IPS DF 19.7 (cell line): Measurements from ENCODE around the gene C2orf81.
"Not testable (repeated sequence)": the region's sequence is repeated elsewhere in the genome, so short reads cannot be mapped to it uniquely, and the experiment has no call there.

Source experiments
- DNase-seq: peaks from one replicate; pipeline ENCODE4 v3.0.0-alpha.2; 2013; ENCODE audit warnings: low read depth, low spot score

Gene C2orf81

DNA sequence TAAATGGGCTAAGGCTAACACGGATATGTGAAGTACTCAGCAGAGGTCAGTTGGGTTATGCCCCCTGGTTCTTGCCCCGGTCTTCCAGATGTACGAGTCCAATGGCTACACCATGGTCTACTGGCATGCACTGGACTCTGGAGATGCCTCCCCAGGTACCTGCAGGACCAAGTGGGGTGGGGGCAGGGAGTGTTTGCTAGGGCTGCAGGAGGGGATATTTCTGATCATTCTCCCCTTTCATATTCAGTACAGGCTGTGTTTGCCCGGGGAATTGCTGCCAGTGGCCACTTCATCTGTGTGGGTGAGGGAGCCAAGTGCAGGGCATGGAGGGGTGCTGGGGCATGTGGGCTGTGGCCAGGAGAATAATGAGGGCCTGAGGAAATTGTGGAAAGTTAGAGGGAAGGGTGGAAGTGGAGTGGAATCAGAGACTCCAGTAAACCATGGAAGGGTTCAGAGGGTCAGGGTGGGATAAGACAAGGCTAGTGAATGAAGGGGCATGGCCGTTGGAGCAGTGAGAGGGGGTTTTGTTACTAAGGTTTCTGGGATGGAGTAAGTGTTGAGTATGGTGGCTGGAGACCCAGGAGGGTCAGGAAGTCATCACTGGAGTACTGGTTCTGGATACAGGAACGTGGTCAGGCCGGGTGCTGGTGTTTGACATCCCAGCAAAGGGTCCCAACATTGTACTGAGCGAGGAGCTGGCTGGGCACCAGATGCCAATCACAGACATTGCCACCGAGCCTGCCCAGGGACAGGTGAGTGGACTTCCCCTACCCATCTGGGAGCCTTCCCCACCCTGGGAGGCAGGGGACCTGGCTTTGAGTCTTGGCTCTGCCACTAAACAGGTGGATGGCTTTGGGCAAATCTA lies 2.0 kb upstream of the C2orf81 start:
- DNase-seq: no peak

DNA sequence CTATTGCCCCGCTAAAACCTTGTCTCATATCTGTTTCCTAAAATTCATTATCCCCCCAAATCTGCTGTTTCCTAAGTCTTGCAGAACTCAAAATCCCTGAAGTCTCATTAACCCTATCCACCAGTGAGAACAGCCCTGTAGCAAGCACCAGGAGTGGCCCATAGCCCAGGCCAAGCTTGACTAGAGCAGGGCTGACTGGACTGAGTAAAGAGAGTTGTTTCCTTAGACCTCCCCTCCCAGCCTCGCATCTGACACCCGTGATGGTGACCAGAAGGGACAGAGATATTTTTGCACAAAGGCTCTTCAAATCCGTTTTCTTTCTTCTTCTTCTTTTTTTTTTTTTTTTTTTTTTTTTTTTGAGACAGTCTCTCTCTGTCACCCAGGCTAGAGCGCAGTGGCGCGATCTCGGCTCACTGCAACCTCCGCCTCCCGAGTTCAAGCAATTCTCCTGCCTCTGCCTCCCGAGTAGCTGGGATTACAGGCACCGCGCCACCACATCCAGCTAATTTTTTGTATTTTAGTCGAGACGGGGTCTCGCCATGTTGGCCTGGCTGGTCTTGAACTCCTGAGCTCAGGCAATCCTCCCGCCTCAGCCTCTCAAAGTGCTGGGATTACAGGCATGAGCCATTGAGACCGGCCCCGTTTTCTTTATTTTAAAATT lies 846 bp downstream of the C2orf81 start:
- DNase-seq: not testable (repeated sequence)

DNA sequence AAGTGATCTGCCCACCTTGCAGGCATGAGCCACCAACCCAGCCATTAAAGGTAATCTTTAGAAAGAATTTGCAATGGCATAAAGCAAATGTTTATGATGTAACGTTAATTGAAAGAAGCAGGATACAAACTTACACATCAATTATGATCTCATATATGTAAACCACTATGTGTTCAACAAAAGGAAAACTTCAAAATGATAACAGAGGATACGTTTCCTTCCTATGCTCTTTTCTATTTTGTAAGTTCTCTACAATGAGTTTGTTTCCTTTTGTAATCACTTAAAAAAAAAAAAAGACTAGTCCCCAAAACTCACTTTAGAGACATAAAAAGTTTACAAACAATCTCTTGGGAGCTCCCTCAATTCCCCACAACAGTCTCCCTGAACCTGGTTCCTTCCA lies 1.4 kb downstream of the C2orf81 start:
- DNase-seq: no peak

DNA sequence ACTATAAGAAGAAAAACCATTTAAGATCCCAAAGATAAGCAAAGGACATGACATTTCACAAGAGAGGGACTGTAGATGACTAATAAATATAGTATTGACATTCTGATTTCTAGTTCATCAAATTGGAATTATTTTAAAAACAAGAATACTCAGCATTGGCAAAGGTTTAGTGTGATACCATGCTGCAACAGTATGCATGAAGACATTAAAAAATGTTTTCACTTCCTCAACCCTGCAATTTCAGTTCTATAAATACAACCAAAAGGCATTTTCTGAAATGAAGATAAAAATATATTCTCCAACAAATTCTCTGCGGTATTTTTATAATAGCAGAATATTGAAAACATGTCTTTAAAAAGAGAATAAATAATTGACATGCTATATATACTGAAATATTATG lies 2.1 kb downstream of the C2orf81 start:
- DNase-seq: no peak

DNA sequence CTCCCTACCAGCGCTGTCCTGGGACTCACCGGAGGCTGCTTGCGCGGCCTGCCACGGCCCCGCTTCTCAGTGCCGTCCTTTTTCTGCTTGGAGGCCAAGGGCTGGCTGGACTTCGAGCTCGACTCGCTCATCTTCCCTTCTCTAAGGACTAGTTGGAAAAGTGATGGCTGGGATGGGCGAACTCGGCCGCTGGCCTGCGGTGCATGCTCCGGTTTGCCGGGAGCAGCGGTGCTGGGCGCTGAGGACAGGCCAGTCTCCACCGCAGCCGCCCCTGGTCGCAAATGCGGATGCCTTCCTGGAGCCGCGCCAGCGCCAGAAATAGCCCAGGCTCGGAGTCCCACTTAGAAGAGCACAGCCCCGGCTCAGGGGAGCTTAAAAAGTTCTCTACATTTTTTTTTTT lies 3.1 kb downstream of the C2orf81 start:
- no peak for DNase-seq

DNA sequence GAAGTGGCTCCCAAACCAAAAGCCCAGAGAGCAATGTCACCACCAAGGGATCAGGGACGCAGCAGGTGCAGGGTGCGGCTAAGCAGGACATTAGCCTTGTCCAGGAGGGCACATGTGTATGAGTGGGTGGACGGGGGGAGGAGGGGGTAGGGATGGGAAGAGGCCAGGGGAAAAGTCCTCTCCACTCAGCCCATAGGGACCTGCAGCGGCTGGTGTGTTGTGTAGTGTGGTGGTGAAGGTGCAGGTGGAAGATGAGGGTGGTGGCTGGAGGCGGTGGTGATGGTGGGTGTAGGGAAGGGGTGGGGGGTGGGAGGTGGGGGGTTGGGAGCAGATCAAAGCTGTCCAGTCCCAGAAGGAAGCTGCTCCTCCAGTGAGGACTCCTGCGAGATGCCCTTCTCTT lies 3.7 kb downstream of the C2orf81 start:
- no peak for DNase-seq

DNA sequence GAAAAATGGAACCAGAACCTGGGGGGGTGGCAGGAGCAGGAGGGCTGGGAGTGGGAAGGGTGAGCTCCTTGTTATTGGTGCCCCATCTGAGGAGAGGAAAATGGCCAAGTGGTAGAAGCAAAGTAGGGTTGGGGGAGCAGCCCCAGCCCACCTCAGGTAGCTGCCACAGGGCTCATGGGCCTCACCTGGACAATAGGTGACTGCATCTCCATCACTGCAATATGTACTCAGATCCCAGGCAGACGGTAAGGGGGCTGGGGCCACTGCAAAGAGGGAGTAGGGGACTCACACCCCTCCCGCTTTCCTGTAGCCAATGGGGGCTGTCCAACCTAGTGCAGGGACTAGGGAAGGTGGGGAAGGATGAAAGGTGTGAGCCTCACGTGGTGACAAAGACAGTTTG lies 4.2 kb downstream of the C2orf81 start:
- DNase-seq: no peak

DNA sequence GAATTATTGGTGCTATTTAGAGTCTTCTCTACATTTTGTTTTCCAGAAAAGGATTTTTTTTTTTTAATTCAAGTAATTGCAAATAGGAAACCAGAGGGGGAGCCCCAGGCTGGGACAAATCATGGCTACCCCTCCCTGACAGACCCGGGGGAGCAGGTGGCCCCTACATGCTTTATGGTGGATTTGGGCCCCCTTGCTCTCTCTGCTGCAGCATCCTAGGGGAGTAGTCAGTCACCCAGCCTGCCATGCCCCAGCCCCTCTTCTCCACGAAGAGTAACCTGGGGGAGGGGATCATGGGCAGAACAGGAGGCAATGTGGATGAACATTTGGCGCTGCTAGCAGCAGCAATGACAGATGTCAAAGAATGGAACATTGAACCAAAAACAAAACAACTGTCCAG lies 4.6 kb downstream of the C2orf81 start:
- DNase-seq: no peak

DNA sequence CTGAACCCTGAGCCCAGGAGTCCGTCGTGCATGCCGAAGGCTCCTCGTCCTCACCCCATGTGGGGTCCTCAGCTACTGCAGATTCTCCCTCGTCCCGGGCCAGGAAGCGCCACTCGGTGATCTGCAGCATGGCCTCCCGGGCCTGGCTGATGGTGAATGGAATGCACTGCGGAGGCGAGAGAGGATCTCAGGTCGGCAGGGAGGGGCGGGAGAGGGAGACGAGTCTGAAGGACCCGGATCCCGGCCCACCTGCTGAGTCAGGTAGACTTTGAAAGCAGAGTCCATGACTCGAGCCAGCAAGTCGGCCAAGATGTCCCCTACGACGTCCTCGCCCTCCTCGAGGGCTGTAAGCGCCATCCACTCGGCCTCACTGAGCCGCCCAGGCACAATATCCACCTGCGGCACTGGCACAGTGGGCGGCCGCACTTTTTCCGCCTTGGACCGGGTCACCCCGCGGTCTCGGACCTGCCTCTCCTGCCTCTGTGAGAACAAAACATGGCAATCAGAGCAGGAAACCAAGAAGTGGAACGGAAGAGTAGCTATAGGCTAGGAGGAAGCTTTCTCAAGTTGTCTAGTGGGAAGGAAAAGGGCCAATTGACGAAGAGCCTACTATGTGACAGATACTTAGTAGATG lies 5.5 kb downstream of the C2orf81 start:
- DNase-seq: no peak

DNA sequence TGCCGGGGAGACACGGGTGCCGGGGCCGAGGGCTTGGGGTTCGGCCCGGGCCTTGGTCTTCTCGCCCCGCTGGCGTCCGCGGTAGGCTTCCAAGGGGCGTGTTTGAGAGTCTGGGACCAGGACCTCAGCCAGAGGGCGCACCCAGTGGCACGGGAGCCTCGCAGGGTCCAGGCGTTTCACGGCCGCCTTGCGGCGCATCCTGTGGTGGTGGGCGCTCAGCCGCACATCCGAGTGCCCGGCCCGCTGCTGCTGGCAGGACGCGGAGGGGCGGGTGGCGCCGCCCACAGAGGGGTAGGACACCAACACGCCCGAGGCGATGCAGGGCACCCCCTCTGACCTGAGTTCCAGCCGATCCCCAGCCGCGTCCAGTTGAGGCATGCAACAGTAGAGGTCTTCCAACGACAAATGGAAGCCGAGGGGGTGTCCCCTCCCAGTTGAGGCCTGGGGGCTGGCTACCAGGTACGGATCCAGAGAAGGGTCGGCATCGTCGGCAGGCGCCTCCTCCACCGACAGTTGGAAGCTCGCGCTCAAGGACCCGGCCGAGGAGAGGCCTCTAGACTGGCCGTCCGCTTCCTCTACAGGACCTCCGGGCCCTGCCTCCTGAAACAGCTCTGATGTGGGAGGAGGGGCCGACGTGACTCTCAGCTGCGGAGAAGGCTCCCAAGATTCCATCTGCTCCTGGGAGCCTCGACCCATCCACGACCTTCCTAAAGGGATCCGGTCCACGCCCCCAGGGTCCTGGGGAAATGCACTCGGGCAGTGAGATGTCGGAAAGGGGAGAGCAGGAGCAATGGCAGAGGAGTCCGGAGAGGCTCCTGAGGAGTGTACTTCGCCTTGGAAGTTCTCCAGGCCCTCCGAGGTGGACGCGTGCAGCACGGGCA lies 6.3 kb downstream of the C2orf81 start:
- DNase-seq: no peak

DNA sequence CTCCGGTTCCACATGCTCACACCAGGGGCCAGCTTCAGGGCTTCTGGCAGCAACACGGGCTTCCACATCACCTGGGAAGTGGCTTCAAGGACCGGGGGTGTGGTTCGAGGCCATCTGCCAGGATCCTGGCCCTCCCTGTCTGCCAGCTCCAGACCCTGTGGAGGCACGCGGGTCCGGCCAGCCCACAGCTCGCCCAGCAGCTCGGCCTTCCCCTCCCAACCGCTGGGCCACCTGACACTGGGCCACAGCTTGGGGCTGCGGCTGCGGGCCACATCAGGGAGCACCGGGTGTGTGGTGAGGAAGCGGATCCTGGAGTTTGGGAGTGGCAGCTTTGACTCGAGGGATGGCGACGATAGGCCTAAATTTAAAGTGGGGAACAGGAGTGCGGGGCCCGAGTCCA lies 7.0 kb downstream of the C2orf81 start:
- no peak for DNase-seq

DNA sequence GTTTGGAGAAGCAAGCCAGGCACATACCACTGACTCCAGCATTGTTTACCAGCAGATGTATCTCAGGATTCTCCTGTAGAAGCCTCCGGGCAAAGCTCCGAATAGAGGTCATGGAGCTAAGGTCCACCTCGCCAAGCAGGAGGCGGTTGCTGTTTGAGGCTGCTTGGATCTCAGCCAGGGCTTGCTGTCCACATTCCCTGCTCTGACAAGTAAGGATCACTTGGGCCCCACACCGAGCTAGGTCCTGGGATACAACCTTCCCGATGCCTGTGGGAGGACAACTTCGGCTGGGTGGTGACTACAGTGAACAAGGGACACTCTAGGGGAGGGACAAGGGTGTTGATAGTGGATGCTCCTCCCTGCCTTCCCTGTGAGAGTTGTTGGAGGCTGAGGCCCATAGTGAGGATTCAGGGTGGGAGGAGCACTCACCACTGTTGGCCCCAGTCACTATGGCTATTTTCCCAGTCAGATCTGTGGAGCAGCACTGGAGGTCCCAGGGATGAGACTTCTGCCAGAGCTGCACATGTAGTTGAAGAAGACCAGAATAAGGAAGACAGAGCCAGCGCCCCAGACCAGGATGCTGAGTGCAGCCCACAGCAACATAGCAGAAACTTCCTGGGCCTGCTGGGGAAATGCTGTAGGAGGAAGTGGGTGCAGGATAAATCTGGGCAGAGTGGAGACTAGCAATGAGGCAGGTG lies 8.3 kb downstream of the C2orf81 start:
- DNase-seq: no peak

DNA sequence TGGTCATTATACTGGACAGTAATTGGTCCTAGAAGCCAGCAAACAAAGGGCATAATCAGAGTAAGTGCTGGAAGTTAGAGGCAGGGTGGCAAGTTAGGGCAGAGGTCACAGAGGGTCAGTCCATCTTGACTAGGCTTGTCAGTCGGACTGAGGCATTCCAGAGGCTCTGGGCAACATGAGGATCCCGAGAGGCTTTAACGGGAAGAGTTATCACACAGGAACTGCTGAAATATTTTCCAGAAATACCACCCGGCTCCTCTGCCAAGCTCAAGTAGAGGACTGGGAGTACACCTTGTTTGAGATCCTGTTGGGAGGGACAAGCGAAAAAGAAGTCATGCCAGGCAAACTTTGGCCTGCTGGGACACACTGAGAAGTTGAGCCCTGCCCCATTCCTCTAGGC lies 13.7 kb downstream of the C2orf81 start:
- DNase-seq: no peak

DNA sequence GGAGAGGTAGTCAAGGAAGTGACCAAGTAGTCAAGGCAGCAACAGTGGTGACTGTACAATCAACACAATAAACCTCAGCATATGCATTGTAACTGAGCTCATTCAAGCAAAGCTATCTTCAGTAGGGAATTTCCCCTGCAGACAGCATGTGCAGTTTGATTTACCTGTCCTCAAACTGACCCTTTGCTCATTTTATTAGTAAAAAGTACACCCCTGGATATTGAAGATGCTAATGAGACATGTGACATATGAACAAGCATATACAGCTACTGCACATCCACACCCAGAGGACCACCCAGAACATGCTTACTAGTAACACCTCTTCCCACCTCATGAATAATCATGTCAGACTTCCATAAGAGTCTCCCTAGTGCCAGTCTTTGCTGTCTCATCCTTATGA lies 15.4 kb downstream of the C2orf81 start:
- no peak for DNase-seq

DNA sequence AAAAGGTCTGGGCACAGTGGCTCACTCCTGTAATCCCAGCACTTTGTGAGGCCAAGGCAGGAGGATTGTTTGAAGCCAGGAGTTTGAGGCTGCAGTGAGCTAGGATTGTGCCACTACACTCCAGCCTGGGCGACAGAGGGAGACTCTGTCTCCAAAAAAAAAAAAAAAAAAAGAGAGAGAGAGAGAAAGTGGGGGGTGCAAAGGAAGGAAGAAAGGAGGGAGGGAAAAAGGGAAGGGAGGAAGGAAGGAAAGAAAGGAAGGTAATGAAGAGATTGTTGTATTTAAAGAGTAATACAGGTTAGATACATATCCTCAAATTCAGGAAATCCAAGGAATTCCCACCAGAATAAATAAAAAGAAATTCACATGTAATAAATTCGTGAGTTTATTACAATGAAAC lies 19.5 kb downstream of the C2orf81 start:
- DNase-seq: no peak

DNA sequence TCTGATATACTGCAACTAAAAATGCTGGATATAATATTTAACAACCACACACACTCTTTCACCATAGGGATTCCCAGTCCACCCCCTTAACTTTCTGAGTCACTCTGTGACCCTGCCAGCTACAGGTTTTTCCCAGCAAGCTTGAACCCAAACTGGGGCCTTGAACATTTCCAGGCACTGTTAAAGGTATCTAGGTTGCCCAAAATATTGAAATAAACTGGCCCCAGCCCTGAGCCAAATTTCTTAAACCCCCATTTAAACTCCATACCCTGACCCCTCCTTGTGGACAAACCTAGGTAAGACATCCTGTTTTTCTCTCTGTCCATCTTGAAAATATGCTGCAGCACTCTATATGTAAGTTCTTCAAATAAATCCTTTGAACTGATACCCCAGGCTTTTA lies 21.6 kb downstream of the C2orf81 start:
- no peak for DNase-seq

DNA sequence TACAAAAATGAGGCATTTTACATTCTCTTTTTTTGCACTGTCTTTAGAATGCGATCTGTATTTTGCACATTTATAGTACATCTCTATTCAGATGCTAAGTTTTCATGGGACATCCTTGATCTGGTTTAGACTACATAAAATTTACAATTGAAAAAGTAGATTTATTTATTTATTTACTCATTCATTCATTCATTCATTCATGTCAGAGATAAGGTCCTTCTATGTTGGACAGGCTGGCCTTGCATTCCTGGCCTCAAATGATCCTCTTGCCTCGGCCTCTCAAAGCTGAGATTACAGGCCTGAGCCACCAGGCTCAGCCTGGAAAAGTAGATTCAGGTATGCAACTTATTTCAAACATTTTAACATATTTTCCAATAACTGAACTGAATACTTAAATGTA lies 25.3 kb downstream of the C2orf81 start:
- no peak for DNase-seq

DNA sequence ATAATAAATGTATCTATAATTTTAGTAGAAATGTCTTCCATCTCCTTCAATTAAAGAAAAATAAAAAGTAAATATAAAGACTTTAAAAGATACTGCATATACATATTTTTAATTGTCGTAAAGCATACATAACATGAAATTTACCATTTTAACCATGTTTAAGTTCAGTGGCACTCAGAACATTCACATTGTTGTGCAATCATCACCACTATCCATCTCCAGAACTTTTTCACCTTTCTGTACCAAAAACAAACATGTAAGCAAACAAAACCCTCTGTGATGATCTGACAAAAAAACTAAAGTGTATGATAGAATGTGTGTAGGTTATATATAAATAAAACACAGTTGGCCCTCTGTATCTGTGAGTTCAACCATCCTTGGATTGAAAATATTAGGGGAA lies 27.9 kb downstream of the C2orf81 start:
- DNase-seq: no peak

DNA sequence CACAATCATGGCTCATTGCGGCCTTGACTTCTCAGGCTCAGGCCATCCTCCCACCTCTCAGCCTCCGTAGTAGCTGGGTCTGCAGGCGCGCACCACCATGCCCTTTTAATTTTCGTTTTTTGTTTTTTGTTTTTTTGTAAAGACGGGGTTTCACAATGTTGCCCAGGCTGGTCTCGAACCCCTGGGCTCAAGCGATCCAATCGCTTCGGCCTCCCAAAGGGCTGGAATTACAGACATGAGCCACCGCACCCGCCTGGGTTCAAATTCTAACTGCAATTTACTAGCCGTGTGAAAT lies 29.0 kb downstream of the C2orf81 start:
- DNase-seq: no peak

DNA sequence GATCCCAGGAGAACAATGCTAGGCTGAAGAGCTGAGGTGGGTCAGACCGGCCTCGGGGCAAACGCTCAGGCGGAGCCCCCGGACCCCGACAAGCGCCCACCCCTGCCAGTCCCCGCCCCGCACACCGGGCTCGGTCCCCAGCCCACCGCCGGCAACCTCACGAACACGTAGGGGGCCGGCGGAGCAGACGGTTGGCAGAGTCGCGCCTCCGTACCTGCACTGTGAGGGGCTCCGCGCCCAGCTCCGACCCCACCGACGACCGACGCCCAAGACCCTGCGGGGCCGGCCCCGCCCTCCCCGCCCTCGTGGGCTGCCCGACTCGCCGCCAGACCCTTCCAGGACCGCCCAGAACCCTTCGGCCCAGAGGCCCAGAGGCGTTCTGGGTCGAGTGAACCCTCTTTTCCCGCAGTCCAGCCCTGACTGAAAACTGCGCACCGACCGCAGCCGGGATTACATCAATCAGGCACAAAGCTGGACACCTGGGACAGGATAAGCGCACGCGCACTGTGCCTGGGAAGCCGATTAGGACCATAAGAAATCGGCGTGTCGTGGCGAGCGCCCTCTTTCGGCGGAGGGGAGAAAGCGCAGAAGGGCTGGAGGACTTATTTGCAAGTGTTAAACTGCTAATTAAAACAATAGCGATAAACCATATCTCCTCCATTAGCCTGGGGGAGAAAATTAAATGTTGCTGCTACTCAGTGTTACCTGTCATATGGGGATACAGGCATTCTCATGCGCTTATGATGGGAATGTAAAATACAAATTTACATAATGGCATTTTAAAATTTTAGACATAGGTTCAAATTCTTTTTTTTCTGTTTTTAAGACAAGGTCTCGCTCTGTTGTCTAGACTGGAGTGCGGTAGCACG lies 29.6 kb downstream of the C2orf81 start:
- peak; percentile 50 for DNase-seq

DNA sequence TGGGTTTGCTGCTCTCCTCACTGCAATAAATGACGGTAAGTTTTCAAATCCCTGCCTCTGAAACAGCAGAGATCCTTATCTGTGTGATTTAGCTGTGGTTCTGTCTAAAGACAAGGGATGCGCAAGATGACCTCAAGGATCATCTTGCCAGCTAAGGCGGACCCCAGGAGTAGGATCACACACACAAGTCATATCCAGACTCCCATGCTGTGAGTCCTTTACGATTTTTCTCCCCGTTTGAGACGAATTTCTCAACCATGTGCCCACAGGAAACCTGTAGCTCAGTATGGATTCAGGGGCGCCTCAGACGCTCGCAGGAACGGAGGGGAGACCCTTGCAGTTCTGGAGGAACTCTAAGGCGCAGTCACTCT lies 30.2 kb downstream of the C2orf81 start:
- no peak for DNase-seq
